Activated CD4-positive, alpha-beta T cell treated with anti-CD3 and anti-CD28 coated beads for 4 hours (primary cell): Measurements from ENCODE around the gene PIGV.
A peak's percentile ranks its signal among the peaks of the same experiment; 100 is the strongest.

Source experiments
- DNase-seq, 2 donors: peaks; one replicate each; pipeline ENCODE4 v3.0.0-alpha.2; 2020

The PIGV gene

DNA sequence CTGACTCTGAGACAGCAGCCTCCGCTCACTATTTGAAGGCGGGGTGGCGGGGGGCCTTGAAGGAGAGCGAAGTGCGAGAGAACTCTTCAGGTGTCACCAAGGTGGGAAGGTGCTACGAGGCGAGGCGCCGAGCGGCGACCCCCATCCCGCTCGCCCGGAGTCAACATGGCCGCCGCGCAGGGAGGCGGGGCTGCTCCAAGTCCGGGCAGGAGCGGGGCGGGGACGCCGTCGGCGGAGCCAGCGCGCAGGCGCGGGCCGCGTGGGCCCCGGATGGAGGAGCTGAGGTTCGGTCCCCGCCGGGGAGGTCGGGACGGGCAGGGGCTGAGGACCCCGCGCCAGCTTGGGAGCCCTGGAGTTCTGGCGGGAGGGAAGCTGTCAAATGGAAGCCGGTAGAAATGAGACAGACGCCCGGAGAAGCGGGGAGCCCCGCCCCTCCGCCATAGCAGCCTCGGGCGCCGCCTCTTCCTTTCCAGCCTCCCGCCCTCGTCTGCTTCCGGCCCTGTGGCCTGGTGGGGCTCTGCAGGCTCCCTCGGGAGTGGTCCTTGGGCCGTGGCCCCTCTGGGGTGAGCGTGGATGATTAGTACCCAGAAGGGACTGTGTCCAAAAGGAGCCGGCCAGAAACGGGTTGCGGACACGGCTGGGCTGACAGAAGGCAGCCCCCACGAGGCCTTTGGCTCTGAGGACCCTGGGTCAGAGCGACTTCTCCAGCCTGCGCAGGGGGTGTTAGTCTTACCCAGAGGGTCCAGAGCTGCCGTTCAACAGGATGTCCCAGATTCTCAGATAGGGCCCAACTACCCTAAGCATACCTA lies at the start of gene PIGV:
Gene PIGV (plus strand): TSS at position 245 of the 809 bp plus-strand sequence. CDS start 2,866 bp downstream, outside the sequence.
- peak; percentile 86 to 88 for DNase-seq

DNA sequence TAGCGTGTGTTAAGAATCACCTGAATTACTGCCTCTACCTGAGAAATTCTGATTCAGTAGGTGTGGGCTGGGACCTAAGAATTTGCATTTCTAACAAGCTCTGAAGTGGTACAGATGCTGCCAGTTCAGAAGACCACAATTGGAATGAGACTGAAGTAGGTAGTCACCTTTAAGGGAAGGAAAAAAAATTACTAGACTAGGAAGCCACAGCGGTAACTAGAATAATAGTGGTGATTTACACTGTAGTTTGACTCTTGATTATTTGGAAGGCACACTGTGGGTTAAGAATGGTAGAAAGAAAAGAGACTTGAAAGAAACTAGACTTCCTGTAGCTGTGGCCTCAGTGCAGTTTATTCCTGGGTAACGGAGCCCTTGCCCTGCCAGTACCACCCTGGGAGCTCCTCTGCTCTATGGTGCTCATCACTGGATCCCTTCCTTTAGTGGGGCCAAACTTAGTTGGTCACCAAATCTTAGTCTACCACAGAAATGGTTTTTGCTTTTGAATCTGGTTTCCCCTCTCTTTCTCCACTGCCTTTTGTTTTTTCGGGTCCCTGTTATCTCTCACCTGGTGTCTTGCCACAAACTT lies 48.3 kb upstream of the PIGV start:
- DNase-seq = peak; percentile 20 to 39

GRCh38 chr1:26740023-26740634 lies 47.6 kb upstream of the PIGV start:
- DNase-seq = no peak

GRCh38 chr1:26740952-26741351 lies 46.8 kb upstream of the PIGV start:
- no peak for DNase-seq

DNA sequence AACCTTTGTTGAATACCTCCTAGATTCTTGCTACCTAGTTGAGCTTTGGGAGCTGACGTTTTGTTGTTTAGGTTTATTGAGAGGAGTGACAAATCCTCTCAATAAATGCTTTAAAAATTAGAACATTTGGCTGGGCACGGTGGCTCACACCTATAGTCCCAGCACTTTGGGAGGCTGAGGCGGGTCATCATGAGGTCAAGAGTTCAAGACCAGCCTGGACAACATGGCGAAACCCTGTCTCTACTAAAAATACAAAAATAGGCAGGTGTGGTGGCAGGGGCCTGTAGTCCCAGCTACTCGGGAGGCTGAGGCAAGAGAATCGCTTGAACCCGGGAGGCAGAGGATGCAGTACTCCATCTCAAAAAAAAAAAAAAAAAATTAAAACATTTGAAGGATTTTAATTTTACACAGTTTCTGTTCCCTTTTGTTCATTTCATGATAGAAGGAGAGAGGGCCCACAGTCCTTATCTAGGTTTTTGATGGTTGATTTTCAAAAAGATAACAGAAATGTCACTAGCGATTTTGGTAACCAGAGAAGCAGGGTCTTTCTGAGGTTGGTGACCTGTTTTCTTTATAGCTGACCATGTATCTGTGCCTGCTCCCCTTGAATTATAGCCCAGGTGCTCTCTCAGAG lies 44.2 kb upstream of the PIGV start:
- DNase-seq = no peak

GRCh38 chr1:26744075-26744959 lies 43.4 kb upstream of the PIGV start:
- peak; percentile 82 to 84 for DNase-seq

DNA sequence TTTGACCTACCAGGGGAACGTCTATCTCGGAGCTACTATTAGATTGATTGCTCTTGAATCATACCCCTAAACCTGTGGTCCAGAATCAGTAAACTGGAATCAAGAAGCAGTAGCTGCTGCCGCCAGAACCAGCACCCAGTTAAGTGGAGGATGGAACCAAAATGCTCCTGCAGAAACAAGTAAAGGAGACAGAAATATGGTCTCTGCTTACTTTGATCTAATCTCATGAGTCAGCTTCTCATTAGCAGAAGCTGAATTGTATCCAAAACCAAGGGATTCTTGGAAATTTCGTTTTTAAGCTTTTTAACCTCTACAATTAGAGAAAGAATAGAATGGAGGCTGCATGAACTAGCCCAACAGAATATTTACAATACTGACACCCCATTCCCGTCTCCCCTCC lies 42.6 kb upstream of the PIGV start:
- no peak for DNase-seq

GRCh38 chr1:26747048-26747447 lies 40.7 kb upstream of the PIGV start:
- no peak for DNase-seq

- no peak for DNase-seq
Observed at GRCh38 chr1:26748351-26748750, 39.4 kb upstream of the PIGV start.

GRCh38 chr1:26749458-26749857 lies 38.3 kb upstream of the PIGV start:
- DNase-seq = no peak

DNA sequence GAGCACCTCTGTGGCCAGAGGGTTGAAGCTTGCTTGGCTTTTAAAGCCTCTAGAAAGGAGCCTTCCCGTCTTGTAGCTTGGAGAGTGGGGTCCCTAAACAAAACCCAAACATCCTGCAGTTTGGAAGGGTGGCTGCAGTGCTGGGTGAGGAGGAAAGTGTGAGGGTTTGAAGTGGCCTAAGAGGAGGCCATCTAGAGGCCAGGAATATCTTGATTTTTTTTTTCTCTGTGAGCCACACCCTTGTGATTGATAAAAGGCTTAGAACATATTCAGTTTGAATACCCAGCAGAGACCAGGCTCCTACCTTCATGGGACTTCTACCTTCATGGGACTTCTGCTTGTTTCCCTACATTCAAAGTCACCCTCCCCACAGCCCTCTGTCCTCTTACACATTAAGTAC lies 37.3 kb upstream of the PIGV start:
- no peak for DNase-seq

GRCh38 chr1:26752519-26752918 lies 35.2 kb upstream of the PIGV start:
- DNase-seq = no peak

- no peak for DNase-seq
Observed at GRCh38 chr1:26754086-26754874, 33.5 kb upstream of the PIGV start.

- no peak for DNase-seq
Observed at GRCh38 chr1:26758358-26758757, 29.4 kb upstream of the PIGV start.

DNA sequence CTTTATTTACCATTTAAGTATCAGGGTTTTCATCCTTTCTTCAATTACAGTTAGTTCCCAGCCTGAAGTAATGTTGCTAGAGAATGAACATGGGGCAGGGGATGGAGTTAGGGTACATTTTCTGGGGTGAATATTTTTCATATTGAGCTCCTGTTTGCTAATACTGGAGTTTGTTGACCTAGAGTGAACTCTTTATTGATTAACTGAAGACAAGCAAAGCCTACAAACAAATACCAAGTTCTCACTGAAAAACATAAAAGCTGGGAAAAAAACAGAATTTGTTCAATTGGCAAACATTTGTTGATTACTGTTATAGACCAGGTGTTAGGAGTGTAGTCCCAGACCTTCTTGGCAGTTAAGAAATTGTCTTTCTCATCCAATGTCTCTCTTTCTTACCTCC lies 28.2 kb upstream of the PIGV start:
- DNase-seq = no peak

DNA sequence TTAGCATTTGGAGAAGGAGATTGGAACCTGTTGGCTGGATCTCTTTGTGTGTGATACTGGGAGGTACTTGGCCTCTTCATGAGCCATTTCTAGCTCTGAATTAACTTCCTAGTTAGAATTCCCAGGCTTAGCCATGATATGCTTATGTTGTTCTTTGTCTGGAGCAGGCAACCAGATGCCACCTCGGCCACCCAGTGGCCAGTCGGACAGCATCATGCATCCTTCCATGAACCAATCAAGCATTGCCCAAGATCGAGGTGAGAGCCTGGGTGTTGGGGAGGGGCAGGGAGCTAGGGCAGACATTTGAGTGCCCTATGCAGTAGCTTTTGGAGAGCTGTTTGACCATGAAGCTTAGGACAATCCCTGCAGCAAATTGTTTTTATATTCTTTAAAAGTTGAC lies 26.5 kb upstream of the PIGV start:
- no peak for DNase-seq

GRCh38 chr1:26767714-26768113 lies 20.0 kb upstream of the PIGV start:
- DNase-seq = no peak

GRCh38 chr1:26768755-26769154 lies 19.0 kb upstream of the PIGV start:
- DNase-seq = no peak

DNA sequence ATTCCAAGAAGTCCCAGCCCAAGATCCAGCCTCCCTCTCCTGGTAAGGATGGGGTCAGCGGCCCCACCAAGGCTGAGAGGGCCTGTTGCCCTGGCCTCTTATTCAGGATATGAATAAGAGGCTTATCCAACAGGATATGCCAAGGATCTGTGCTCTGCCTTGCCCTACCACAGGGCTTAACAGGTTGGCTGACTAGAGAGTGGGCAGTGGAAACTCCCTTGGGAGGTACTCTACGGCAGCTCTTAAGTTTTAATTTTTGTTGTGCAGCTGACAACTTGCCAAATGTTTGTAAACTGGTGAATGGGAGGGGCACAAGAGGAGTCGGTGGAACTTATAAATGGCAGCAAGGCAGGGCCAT lies 16.5 kb upstream of the PIGV start:
- DNase-seq = no peak

DNA sequence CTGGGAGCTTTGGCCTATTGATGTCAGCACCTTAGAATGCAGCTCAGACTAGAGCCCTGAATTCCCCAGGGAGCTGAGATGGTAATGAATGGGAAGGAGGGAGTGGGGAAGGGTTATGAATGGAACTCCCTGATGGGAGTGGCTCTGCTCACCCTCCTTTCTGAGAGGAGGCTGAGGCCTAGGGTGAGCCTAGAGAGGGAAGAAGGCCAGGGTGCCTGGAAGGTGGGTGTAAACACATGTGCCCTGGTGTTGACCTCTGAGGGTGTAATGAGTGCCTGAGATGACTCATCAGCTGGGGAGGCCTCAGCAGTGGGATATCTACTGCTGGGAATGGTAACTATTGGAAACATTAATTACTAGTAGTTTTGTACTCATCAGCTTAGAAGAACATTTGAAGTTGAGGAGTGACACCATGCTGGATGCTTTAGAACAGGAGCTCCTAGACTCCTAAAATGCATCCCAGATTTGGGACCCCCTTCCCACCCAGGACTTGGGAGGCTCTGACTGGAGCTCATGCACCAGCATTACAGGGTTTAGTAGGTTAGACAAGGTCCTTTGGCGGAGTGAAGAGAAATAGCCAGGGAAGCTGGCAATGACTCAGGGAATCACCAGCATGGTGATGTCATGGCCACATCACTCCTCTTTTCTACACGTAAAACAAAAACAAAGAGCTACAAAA lies 16.0 kb upstream of the PIGV start:
- peak in 1 of 2 donors; percentile 12 for DNase-seq

GRCh38 chr1:26772687-26773086 lies 15.1 kb upstream of the PIGV start:
- DNase-seq = no peak
